Measurements from ENCODE around the gene GJD2. TPM values are rescaled to one million over a fixed set of nuclear protein-coding genes. Genes with fewer than 3 reads are reported as not detected.

The GJD2 gene
- total RNA-seq, 2 experiments from 2014 or later: not detected

- ATAC-seq (no peak), DNase-seq (no peak)
- H3K27ac Mint-ChIP-seq: no peak overlapping the region
- CTCF ChIA-PET: no interaction called here
- peaks cover 53% of the 10 kb centered on the region for H3K27me3 Mint-ChIP-seq
- no peaks in the 10 kb centered on the region for H3K9me3 Mint-ChIP-seq (ENCODE audit: low read depth)
- no peaks in the 10 kb centered on the region for H3K4me1 Mint-ChIP-seq
- H3K4me3 Mint-ChIP-seq: no peak overlapping the region
- no peaks in the 10 kb centered on the region for H3K36me3 Mint-ChIP-seq
Measured at GRCh38 chr15:34759347-34759746, 4.5 kb upstream of the GJD2 start.

- ATAC-seq (no peak), DNase-seq (no peak)
- Mint-ChIP-seq H3K9me3 (ENCODE audit: low read depth) (no peaks in the 10 kb centered on the region), H3K4me3 (no peak overlapping the region), H3K36me3 (no peaks in the 10 kb centered on the region), H3K27ac (no peak overlapping the region), H3K4me1 (peaks cover 3% of the 10 kb centered on the region), H3K27me3 (peaks cover 63% of the 10 kb centered on the region)
- CTCF ChIA-PET: no interaction called here
Measured at GRCh38 chr15:34757262-34757661, 2.5 kb upstream of the GJD2 start.

- no peaks in the 10 kb centered on the region for H3K36me3 Mint-ChIP-seq
- no peak overlapping the region for H3K4me3 Mint-ChIP-seq
- ATAC-seq (no peak), DNase-seq (no peak)
- H3K9me3 Mint-ChIP-seq (ENCODE audit: low read depth): no peaks in the 10 kb centered on the region
- H3K27me3 Mint-ChIP-seq: peaks cover 64% of the 10 kb centered on the region
- no peak overlapping the region for H3K27ac Mint-ChIP-seq
- H3K4me1 Mint-ChIP-seq: peaks cover 3% of the 10 kb centered on the region
- CTCF ChIA-PET: no interaction called here
Measured at GRCh38 chr15:34755419-34755773, 598 bp upstream of the GJD2 start.

- no peak overlapping the region for H3K27ac Mint-ChIP-seq
- H3K9me3 Mint-ChIP-seq (ENCODE audit: low read depth): no peaks in the 10 kb centered on the region
- no peak overlapping the region for H3K4me3 Mint-ChIP-seq
- DNase-seq (no peak), ATAC-seq (no peak)
- peaks cover 67% of the 10 kb centered on the region for H3K27me3 Mint-ChIP-seq
- H3K4me1 Mint-ChIP-seq: peaks cover 3% of the 10 kb centered on the region
- H3K36me3 Mint-ChIP-seq: no peaks in the 10 kb centered on the region
- CTCF ChIA-PET: no interaction called here
Measured at GRCh38 chr15:34754171-34754601, 612 bp downstream of the GJD2 start.

- H3K4me3 Mint-ChIP-seq: no peak overlapping the region
- H3K4me1 Mint-ChIP-seq: peaks cover 3% of the 10 kb centered on the region
- ATAC-seq: no peak
- peaks cover 66% of the 10 kb centered on the region for H3K27me3 Mint-ChIP-seq
- no peak overlapping the region for H3K27ac Mint-ChIP-seq
- H3K36me3 Mint-ChIP-seq: no peaks in the 10 kb centered on the region
- CTCF ChIA-PET: no interaction called here
- no peak for DNase-seq
- H3K9me3 Mint-ChIP-seq (ENCODE audit: low read depth): no peaks in the 10 kb centered on the region
Measured at GRCh38 chr15:34753236-34753894, 1.4 kb downstream of the GJD2 start.

- Mint-ChIP-seq H3K36me3 (no peaks in the 10 kb centered on the region), H3K27ac (no peak overlapping the region), H3K4me1 (peaks cover 3% of the 10 kb centered on the region), H3K4me3 (no peak overlapping the region), H3K27me3 (peaks cover 46% of the 10 kb centered on the region), H3K9me3 (ENCODE audit: low read depth) (no peaks in the 10 kb centered on the region)
- CTCF ChIA-PET: no interaction called here
- no peak for DNase-seq
- ATAC-seq: no peak
Measured at GRCh38 chr15:34749691-34750090, 5.1 kb downstream of the GJD2 start.

- H3K4me3 Mint-ChIP-seq: no peak overlapping the region
- H3K27ac Mint-ChIP-seq: no peak overlapping the region
- CTCF ChIA-PET: no interaction called here
- no peak for DNase-seq
- no peak for ATAC-seq
- no peaks in the 10 kb centered on the region for H3K4me1 Mint-ChIP-seq
- H3K9me3 Mint-ChIP-seq (ENCODE audit: low read depth): no peaks in the 10 kb centered on the region
- peaks cover 32% of the 10 kb centered on the region for H3K27me3 Mint-ChIP-seq
- H3K36me3 Mint-ChIP-seq: no peaks in the 10 kb centered on the region
Measured at GRCh38 chr15:34739346-34739745, 15.5 kb downstream of the GJD2 start.

GRCh38 chr15:34738002-34738401 is 16.8 kb downstream of the GJD2 start:
- no peak for ATAC-seq
- no peaks in the 10 kb centered on the region for H3K36me3 Mint-ChIP-seq
- no peak overlapping the region for H3K4me3 Mint-ChIP-seq
- CTCF ChIA-PET: no interaction called here
- no peak overlapping the region for H3K27ac Mint-ChIP-seq
- H3K27me3 Mint-ChIP-seq: peaks cover 28% of the 10 kb centered on the region
- H3K9me3 Mint-ChIP-seq (ENCODE audit: low read depth): no peaks in the 10 kb centered on the region
- DNase-seq: no peak
- no peaks in the 10 kb centered on the region for H3K4me1 Mint-ChIP-seq

GRCh38 chr15:34737477-34737876 is 17.3 kb downstream of the GJD2 start:
- no peak overlapping the region for H3K4me3 Mint-ChIP-seq
- peaks cover under 1% of the 10 kb centered on the region for H3K4me1 Mint-ChIP-seq
- ATAC-seq (no peak), DNase-seq (no peak)
- no peaks in the 10 kb centered on the region for H3K9me3 Mint-ChIP-seq (ENCODE audit: low read depth)
- H3K27me3 Mint-ChIP-seq: peaks cover 28% of the 10 kb centered on the region
- CTCF ChIA-PET: no interaction called here
- H3K36me3 Mint-ChIP-seq: no peaks in the 10 kb centered on the region
- no peak overlapping the region for H3K27ac Mint-ChIP-seq

- DNase-seq: no peak
Measured at GRCh38 chr15:34734303-34734702, 20.5 kb downstream of the GJD2 start.

GRCh38 chr15:34733621-34734020 is 21.2 kb downstream of the GJD2 start:
- peaks cover 27% of the 10 kb centered on the region for H3K27me3 Mint-ChIP-seq
- H3K4me3 Mint-ChIP-seq: no peak overlapping the region
- no peak overlapping the region for H3K27ac Mint-ChIP-seq
- CTCF ChIA-PET: no interaction called here
- H3K4me1 Mint-ChIP-seq: peaks cover 4% of the 10 kb centered on the region
- no peaks in the 10 kb centered on the region for H3K36me3 Mint-ChIP-seq
- DNase-seq: no peak
- H3K9me3 Mint-ChIP-seq (ENCODE audit: low read depth): no peaks in the 10 kb centered on the region
- ATAC-seq: no peak

More at GRCh38 chr15:34734303-34734702, 20.5 kb downstream of the GJD2 start:
- H3K9me3 Mint-ChIP-seq (ENCODE audit: low read depth): no peaks in the 10 kb centered on the region
- CTCF ChIA-PET: no interaction called here
- no peak overlapping the region for H3K4me3 Mint-ChIP-seq
- peaks cover 27% of the 10 kb centered on the region for H3K27me3 Mint-ChIP-seq
- H3K27ac Mint-ChIP-seq: no peak overlapping the region
- H3K4me1 Mint-ChIP-seq: peaks cover 4% of the 10 kb centered on the region
- ATAC-seq: no peak
- no peaks in the 10 kb centered on the region for H3K36me3 Mint-ChIP-seq

GRCh38 chr15:34732430-34732829 is 22.4 kb downstream of the GJD2 start:
- no peaks in the 10 kb centered on the region for H3K9me3 Mint-ChIP-seq (ENCODE audit: low read depth)
- H3K4me3 Mint-ChIP-seq: no peak overlapping the region
- H3K4me1 Mint-ChIP-seq: peaks cover 4% of the 10 kb centered on the region
- no peak for DNase-seq
- ATAC-seq: no peak
- no peak overlapping the region for H3K27ac Mint-ChIP-seq
- no peaks in the 10 kb centered on the region for H3K36me3 Mint-ChIP-seq
- CTCF ChIA-PET: no interaction called here
- H3K27me3 Mint-ChIP-seq: peaks cover 20% of the 10 kb centered on the region

- Mint-ChIP-seq H3K27ac (no peak overlapping the region), H3K4me1 (peaks cover 4% of the 10 kb centered on the region), H3K9me3 (ENCODE audit: low read depth) (no peaks in the 10 kb centered on the region), H3K36me3 (no peaks in the 10 kb centered on the region), H3K27me3 (peaks cover 24% of the 10 kb centered on the region), H3K4me3 (no peak overlapping the region)
- ATAC-seq (no peak), DNase-seq (no peak)
- CTCF ChIA-PET: no interaction called here
Measured at GRCh38 chr15:34730701-34731100, 24.1 kb downstream of the GJD2 start.

- Mint-ChIP-seq H3K27me3 (peaks cover 24% of the 10 kb centered on the region), H3K4me1 (peaks cover 4% of the 10 kb centered on the region), H3K27ac (no peak overlapping the region), H3K4me3 (no peak overlapping the region), H3K36me3 (no peaks in the 10 kb centered on the region), H3K9me3 (ENCODE audit: low read depth) (no peaks in the 10 kb centered on the region)
- no peak for ATAC-seq
- no peak for DNase-seq
- CTCF ChIA-PET: no interaction called here
Measured at GRCh38 chr15:34729886-34730285, 24.9 kb downstream of the GJD2 start.

- ATAC-seq: no peak
- CTCF ChIA-PET: no interaction called here
- peaks cover 25% of the 10 kb centered on the region for H3K27me3 Mint-ChIP-seq
- no peak overlapping the region for H3K27ac Mint-ChIP-seq
- DNase-seq: no peak
- H3K36me3 Mint-ChIP-seq: no peaks in the 10 kb centered on the region
- H3K4me3 Mint-ChIP-seq: no peak overlapping the region
- H3K4me1 Mint-ChIP-seq: peaks cover 4% of the 10 kb centered on the region
- no peaks in the 10 kb centered on the region for H3K9me3 Mint-ChIP-seq (ENCODE audit: low read depth)
Measured at GRCh38 chr15:34729056-34729455, 25.7 kb downstream of the GJD2 start.

Measured in activated CD8-positive, alpha-beta memory T cell treated with anti-CD3 and anti-CD28 coated beads, Interleukin-2, amount 10 ng/mL, durations not matched to agents 7 days and 5 days (primary cell).